ENCODE results near the gene PEX6.
"Not testable (repeated sequence)": the region's sequence is repeated elsewhere in the genome, so short reads cannot be mapped to it uniquely, and the experiment has no call there.

The PEX6 gene

GRCh38 chr6:42963855-42964605, 15.0 kb downstream of the PEX6 start:
- DNase-seq: peak; percentile 48

GRCh38 chr6:42963179-42963854, 15.7 kb downstream of the PEX6 start:
- no peak for DNase-seq

- no peak for DNase-seq
Measured at GRCh38 chr6:42962502-42963178, 16.3 kb downstream of the PEX6 start.

- DNase-seq: no peak
Measured at GRCh38 chr6:42962096-42962495, 16.9 kb downstream of the PEX6 start.

GRCh38 chr6:42961020-42961470, 17.9 kb downstream of the PEX6 start:
- no peak for DNase-seq

- DNase-seq: no peak
Measured at GRCh38 chr6:42960243-42961019, 18.6 kb downstream of the PEX6 start, which contains the start of gene GNMT. GNMT (plus strand) TSS chr6:42960754; CDS start chr6:42960768, 14 bp downstream.

- no peak for DNase-seq
Measured at GRCh38 chr6:42959917-42960242, 19.1 kb downstream of the PEX6 start.

- DNase-seq: no peak
Measured at GRCh38 chr6:42958125-42958524, 20.9 kb downstream of the PEX6 start.

- not testable (repeated sequence) for DNase-seq
Measured at GRCh38 chr6:42954405-42954804, 24.6 kb downstream of the PEX6 start.

GRCh38 chr6:42952389-42952788, 26.6 kb downstream of the PEX6 start:
- DNase-seq: no peak

GRCh38 chr6:42947950-42948349, 31.0 kb downstream of the PEX6 start:
- DNase-seq: no peak

GRCh38 chr6:42942444-42942843, 36.5 kb downstream of the PEX6 start:
- DNase-seq: no peak

- not testable (repeated sequence) for DNase-seq
Measured at GRCh38 chr6:42941356-42941755, 37.6 kb downstream of the PEX6 start.

- DNase-seq: no peak
Measured at GRCh38 chr6:42940493-42941045, 38.4 kb downstream of the PEX6 start.

GRCh38 chr6:42939810-42940167, 39.2 kb downstream of the PEX6 start:
- DNase-seq: no peak

GRCh38 chr6:42938987-42939809, 39.8 kb downstream of the PEX6 start:
- no peak for DNase-seq

- DNase-seq: no peak
Measured at GRCh38 chr6:42938428-42938796, 40.6 kb downstream of the PEX6 start.

- no peak for DNase-seq
Measured at GRCh38 chr6:42937548-42938427, 41.2 kb downstream of the PEX6 start.

GRCh38 chr6:42936398-42936797, 42.6 kb downstream of the PEX6 start:
- no peak for DNase-seq

GRCh38 chr6:42935322-42935721, 43.7 kb downstream of the PEX6 start:
- no peak for DNase-seq

- no peak for DNase-seq
Measured at GRCh38 chr6:42933205-42933604, 45.8 kb downstream of the PEX6 start.

All from activated CD4-positive, alpha-beta T cell treated with anti-CD3 and anti-CD28 coated beads, Interleukin-2, amount 50 U/mL, for 16 hours (primary cell).